Cardiac muscle cell (in vitro differentiated cells and primary cell): ENCODE results near the gene DNAH8. TPM values are rescaled to one million over a fixed set of nuclear protein-coding genes. Genes with fewer than 3 reads are reported as not detected.

ENCODE experiments used
- DNase-seq, 2 donors: peaks; one replicate each; pipeline versions ENCODE4 v3.0.0 to v3.0.0-alpha.2; 2010 to 2017; ENCODE audit warnings: low read depth in 1 of 2, low spot score in 1 of 2
- H3K27ac ChIP-seq: fragments of 200-600 bp; sonication (generic); 2 replicates; pipeline ENCODE4 v1.5.1; 2016
- H3K27me3 ChIP-seq: fragments of 200-600 bp; sonication (generic); 2 replicates; pipeline ENCODE4 v1.6.0; 2016; ENCODE audit warnings: control low read depth
- H3K36me3 ChIP-seq: fragments of 200-600 bp; sonication (generic); 2 replicates; pipeline ENCODE4 v1.5.1; 2016; ENCODE audit warnings: control low read depth
- H3K4me1 ChIP-seq: fragments of 200-600 bp; sonication (generic); 2 replicates; pipeline ENCODE4 v1.8.1; 2017; ENCODE audit warnings: low read depth, mild to moderate bottlenecking, mixed run types
- H3K4me3 ChIP-seq: fragments of 200-600 bp; sonication (generic); 2 replicates; pipeline ENCODE4 v1.5.1; 2016; ENCODE audit warnings: mild to moderate bottlenecking
- H3K9me3 ChIP-seq: fragments of 200-600 bp; sonication (generic); 2 replicates; pipeline ENCODE4 v1.5.1; 2017; ENCODE audit warnings: low read depth, mild to moderate bottlenecking, control low read depth
- CTCF ChIP-seq: IDR thresholded peaks from 2 replicates; pipeline ENCODE4 v1.5.1; 2012; ENCODE audit warnings: low read depth, mild to moderate bottlenecking, low read length
- polyA plus RNA-seq: library from polyadenylated mRNA; unstranded; fragments of >200 nt; fragmentation: Nextera tagmentation; extraction: Ambion mirVana; gene quantifications from 2 replicates; pipeline ENCODE4 v1.2.1, GENCODE V29; 2016
- total RNA-seq: library from RNA; depleted of rRNA; stranded (reverse); fragments of >200 nt; gene quantifications from 2 replicates; pipeline ENCODE4 v1.2.3, GENCODE V29; 2016

Gene DNAH8
- total and polyA plus RNA-seq, 2 experiments from 2014 or later: not detected

GRCh38 chr6:38860041-38860440, 144.9 kb downstream of the DNAH8 start:
- Histone ChIP-seq H3K4me3 (no peak overlapping the region), H3K27ac (no peak overlapping the region), H3K9me3 (no peaks in the 10 kb centered on the region), H3K36me3 (no peaks in the 10 kb centered on the region), H3K27me3 (no peaks in the 10 kb centered on the region), H3K4me1 (no peaks in the 10 kb centered on the region)
- DNase-seq: no peak
- TF ChIP-seq CTCF: no peak

- no peaks in the 10 kb centered on the region for H3K9me3 ChIP-seq
- H3K4me3 ChIP-seq: no peak overlapping the region
- no peaks in the 10 kb centered on the region for H3K27me3 ChIP-seq
- DNase-seq: no peak
- no peak for TF ChIP-seq CTCF
- no peaks in the 10 kb centered on the region for H3K4me1 ChIP-seq
- no peaks in the 10 kb centered on the region for H3K36me3 ChIP-seq
- H3K27ac ChIP-seq: no peak overlapping the region
Observed at GRCh38 chr6:38861926-38862401, 146.9 kb downstream of the DNAH8 start.

- no peak for DNase-seq
- no peaks in the 10 kb centered on the region for H3K27me3 ChIP-seq
- no peak overlapping the region for H3K27ac ChIP-seq
- H3K36me3 ChIP-seq: no peaks in the 10 kb centered on the region
- no peak overlapping the region for H3K4me3 ChIP-seq
- no peak for TF ChIP-seq CTCF
- H3K9me3 ChIP-seq: no peaks in the 10 kb centered on the region
- no peaks in the 10 kb centered on the region for H3K4me1 ChIP-seq
Observed at GRCh38 chr6:38865521-38866174, 150.5 kb downstream of the DNAH8 start.

- no peaks in the 10 kb centered on the region for H3K9me3 ChIP-seq
- DNase-seq: no peak
- no peak overlapping the region for H3K4me3 ChIP-seq
- no peak for TF ChIP-seq CTCF
- no peaks in the 10 kb centered on the region for H3K4me1 ChIP-seq
- H3K36me3 ChIP-seq: no peaks in the 10 kb centered on the region
- H3K27ac ChIP-seq: no peak overlapping the region
- H3K27me3 ChIP-seq: no peaks in the 10 kb centered on the region
Observed at GRCh38 chr6:38867726-38868125, 152.6 kb downstream of the DNAH8 start.

GRCh38 chr6:38871741-38872568, 156.8 kb downstream of the DNAH8 start:
- H3K4me1 ChIP-seq: no peaks in the 10 kb centered on the region
- no peaks in the 10 kb centered on the region for H3K9me3 ChIP-seq
- peak; percentile 67 to 68 for DNase-seq
- H3K27ac ChIP-seq: no peak overlapping the region
- H3K27me3 ChIP-seq: no peaks in the 10 kb centered on the region
- peak; percentile 97 for TF ChIP-seq CTCF
- H3K36me3 ChIP-seq: no peaks in the 10 kb centered on the region
- H3K4me3 ChIP-seq: no peak overlapping the region
